Immature natural killer cell (primary cell): Measurements from ENCODE around the gene ARFRP1. TPM values are rescaled to one million over a fixed set of nuclear protein-coding genes. Genes with fewer than 3 reads are reported as not detected.
A peak's percentile ranks its signal among the peaks of the same experiment; 100 is the strongest.

Experiments
- DNase-seq, 3 donors: peaks; one replicate each; pipeline ENCODE4 v3.0.0; 2022; ENCODE audit warnings: mixed read lengths in 1 of 3
- H3K27ac Mint-ChIP-seq, 6 donors: one replicate each; pipeline ENCODE4 v1.8.0; 2020; ENCODE audit warnings: mixed read lengths in 6 of 6, mild to moderate bottlenecking in 5 of 6, inconsistent platforms in 4 of 6, moderate library complexity in 3 of 6
- H3K27me3 Mint-ChIP-seq, 3 donors: one replicate each; pipeline ENCODE4 v1.8.0; 2020 to 2021; ENCODE audit warnings: low read depth in 3 of 3, mild to moderate bottlenecking in 3 of 3, mixed read lengths in 3 of 3, moderate library complexity in 3 of 3, inconsistent platforms in 1 of 3
- H3K36me3 Mint-ChIP-seq, 3 donors: one replicate each; pipeline ENCODE4 v1.8.0; 2020; ENCODE audit warnings: mixed read lengths in 3 of 3, inconsistent platforms in 2 of 3, mild to moderate bottlenecking in 2 of 3
- H3K4me1 Mint-ChIP-seq, 2 donors: one replicate each; pipeline ENCODE4 v1.8.0; 2020; ENCODE audit warnings: inconsistent platforms in 2 of 2, mild to moderate bottlenecking in 2 of 2, mixed read lengths in 2 of 2, moderate library complexity in 1 of 2
- H3K4me3 Mint-ChIP-seq, 5 donors: one replicate each; pipeline ENCODE4 v1.8.0; 2020; ENCODE audit warnings: mild to moderate bottlenecking in 5 of 5, mixed read lengths in 5 of 5, inconsistent platforms in 3 of 5, moderate library complexity in 3 of 5
- H3K9me3 Mint-ChIP-seq, 6 donors: one replicate each; pipeline ENCODE4 v1.8.0; 2020; ENCODE audit warnings: mild to moderate bottlenecking in 6 of 6, mixed read lengths in 6 of 6, inconsistent platforms in 4 of 6, moderate library complexity in 3 of 6
- polyA plus RNA-seq, 3 donors: library from polyadenylated mRNA; unstranded; fragments of 300-500 nt; fragmentation: Illumina TruSeq; gene quantifications; one replicate each; pipeline ENCODE4 v1.2.3, GENCODE V29; 2021

ARFRP1 gene
- polyA plus RNA-seq, 3 donors from 2014 or later, result 43.0 to 72.7 (median 54.3) TPM

DNA sequence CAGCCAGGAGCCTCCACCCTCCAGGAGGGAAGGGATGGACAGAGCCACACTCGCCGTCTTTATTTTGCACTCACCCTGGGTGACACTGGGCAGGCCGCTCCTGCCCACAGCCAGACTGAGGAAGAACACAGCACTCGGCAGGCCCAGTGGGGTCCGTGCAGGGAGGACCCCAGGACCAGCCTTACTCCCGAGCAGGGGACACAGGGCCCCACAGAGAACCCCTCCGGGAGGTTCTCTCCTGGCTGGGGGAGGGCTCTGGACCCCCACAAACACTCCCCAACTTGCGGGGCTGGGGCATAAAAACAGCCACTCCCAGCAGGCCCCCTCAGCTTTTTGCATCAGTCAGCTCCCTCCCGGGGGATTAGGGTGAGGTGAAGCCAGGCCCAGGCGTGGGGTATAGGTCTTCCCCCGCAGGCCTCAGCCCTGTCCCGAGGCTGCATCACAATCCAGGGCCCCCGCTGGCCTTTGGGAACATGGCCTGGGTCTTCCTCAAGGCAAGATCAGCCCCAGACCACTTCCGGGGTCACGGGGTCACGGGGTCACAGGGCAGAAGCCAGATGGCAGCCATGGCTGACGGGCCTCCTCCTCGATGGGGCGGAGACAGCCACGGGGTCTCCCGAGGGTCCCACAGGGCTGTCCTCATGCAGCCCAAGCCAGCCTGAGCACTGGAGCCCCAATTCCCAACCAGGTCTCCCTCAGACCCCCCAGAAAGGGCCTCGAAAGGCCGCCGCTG, 8.1 kb downstream of the ARFRP1 start:
- no peaks in the 10 kb centered on the region for H3K9me3 Mint-ChIP-seq
- H3K4me1 Mint-ChIP-seq, result peaks cover under 1 to 10% of the 10 kb centered on the region in 2 donors
- no peak overlapping the region for H3K27ac Mint-ChIP-seq
- DNase-seq, result no peak
- peaks cover 7 to 14% (median 9%) of the 10 kb centered on the region in 3 donors for H3K27me3 Mint-ChIP-seq
- H3K36me3 Mint-ChIP-seq, result no peaks in the 10 kb centered on the region
- no peak overlapping the region for H3K4me3 Mint-ChIP-seq

DNA sequence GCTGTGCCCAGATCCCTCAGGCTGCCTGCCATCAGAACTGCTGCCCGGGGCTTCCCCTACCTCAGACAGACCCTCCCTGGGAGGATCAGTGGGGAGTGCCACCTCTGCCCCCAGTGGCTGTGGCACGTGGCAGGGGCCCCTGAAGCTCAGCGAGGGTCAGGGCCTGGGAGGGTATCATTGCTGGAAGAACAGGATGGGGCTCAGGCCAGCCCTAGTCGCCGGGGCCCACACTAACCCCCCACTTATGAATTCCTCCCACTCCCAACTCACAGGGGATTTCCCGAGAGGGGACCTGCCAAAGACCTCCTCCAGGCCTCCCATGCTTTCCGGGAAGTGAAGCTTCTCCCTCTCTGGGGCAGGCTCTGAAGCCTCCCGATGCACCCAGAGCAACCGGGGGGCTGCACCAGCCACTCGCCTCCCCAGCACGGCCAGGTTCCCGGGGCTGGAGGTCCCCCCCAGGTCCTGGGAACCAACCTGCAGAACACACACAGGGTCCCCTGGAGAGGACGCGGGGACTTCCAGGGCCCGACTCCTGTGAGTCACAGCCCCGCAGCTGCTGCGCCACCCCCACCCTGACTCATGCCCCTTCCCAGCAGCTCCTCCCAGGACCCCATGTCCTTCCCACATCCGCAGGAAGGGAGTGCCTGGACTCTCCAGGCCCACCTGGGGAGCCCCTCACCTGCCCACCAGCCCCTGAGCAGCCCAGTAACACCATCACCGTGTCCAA, 8.9 kb downstream of the ARFRP1 start:
- Mint-ChIP-seq H3K27me3 (peaks cover 13 to 21% (median 16%) of the 10 kb centered on the region in 3 donors), H3K4me3 (no peak overlapping the region)

DNA sequence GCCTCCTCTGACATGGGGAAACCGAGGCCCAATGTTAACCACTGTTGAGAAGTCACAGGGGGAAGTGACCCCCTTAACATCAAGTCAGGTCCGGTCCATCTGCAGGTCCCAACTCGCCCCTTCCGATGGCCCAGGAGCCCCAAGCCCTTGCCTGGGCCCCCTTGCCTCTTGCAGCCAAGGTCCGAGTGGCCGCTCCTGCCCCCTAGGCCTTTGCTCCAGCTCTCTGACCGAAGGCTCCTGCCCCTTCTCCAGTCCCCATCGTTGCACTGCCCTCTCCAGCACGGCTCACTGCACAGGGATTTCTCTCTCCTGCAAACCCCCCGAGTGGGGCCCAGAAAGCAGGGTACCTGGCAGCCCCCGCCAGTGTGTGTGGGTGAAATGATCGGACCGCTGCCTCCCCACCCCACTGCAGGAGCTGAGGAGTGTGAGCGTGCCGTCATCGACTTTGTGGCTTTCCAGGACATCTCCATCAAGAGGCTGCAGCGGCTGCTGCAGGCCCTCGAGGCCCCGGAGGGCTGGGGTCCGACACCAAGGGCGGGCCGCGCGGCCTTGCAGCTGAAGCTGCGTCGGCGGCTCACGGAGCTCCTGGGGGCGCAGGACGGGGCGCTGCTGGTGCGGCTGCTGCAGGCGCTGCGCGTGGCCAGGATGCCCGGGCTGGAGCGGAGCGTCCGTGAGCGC, 9.8 kb downstream of the ARFRP1 start:
- peaks cover 0 to 12% of the 10 kb centered on the region in 2 donors for H3K4me1 Mint-ChIP-seq
- no peak overlapping the region for H3K27ac Mint-ChIP-seq
- DNase-seq, result no peak
- H3K36me3 Mint-ChIP-seq, result no peaks in the 10 kb centered on the region
- H3K27me3 Mint-ChIP-seq, result peaks cover 21 to 27% (median 23%) of the 10 kb centered on the region in 3 donors
- peaks cover 0 to 4% (median 1%) of the 10 kb centered on the region in 6 donors for H3K9me3 Mint-ChIP-seq
- H3K4me3 Mint-ChIP-seq, result no peak overlapping the region

More for the DNA sequence above, 8.9 kb downstream of the ARFRP1 start:
- Mint-ChIP-seq H3K9me3 (peaks cover 0 to 2% (median 0%) of the 10 kb centered on the region in 6 donors), H3K36me3 (no peaks in the 10 kb centered on the region), H3K27ac (no peak overlapping the region), H3K4me1 (peaks cover 0 to 10% of the 10 kb centered on the region in 2 donors)
- DNase-seq, result no peak

DNA sequence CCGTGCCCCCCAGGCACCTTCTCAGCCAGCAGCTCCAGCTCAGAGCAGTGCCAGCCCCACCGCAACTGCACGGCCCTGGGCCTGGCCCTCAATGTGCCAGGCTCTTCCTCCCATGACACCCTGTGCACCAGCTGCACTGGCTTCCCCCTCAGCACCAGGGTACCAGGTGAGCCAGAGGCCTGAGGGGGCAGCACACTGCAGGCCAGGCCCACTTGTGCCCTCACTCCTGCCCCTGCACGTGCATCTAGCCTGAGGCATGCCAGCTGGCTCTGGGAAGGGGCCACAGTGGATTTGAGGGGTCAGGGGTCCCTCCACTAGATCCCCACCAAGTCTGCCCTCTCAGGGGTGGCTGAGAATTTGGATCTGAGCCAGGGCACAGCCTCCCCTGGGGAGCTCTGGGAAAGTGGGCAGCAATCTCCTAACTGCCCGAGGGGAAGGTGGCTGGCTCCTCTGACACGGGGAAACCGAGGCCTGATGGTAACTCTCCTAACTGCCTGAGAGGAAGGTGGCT, 10.4 kb downstream of the ARFRP1 start:
- Mint-ChIP-seq H3K9me3 (peaks cover 0 to 4% (median 1%) of the 10 kb centered on the region in 6 donors), H3K4me1 (peaks cover 0 to 12% of the 10 kb centered on the region in 2 donors), H3K36me3 (no peaks in the 10 kb centered on the region), H3K27ac (no peak overlapping the region), H3K4me3 (peak overlapping the region in 1 of 5 donors; percentile 29), H3K27me3 (peaks cover 26 to 33% (median 29%) of the 10 kb centered on the region in 3 donors)
- no peak for DNase-seq

DNA sequence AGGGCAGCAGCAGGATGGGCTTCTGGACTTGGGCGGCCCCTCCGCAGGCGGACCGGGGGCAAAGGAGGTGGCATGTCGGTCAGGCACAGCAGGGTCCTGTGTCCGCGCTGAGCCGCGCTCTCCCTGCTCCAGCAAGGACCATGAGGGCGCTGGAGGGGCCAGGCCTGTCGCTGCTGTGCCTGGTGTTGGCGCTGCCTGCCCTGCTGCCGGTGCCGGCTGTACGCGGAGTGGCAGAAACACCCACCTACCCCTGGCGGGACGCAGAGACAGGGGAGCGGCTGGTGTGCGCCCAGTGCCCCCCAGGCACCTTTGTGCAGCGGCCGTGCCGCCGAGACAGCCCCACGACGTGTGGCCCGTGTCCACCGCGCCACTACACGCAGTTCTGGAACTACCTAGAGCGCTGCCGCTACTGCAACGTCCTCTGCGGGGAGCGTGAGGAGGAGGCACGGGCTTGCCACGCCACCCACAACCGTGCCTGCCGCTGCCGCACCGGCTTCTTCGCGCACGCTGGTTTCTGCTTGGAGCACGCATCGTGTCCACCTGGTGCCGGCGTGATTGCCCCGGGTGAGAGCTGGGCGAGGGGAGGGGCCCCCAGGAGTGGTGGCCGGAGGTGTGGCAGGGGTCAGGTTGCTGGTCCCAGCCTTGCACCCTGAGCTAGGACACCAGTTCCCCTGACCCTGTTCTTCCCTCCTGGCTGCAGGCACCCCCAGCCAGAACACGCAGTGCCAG, 11.0 kb downstream of the ARFRP1 start, which contains the start of gene TNFRSF6B:
TSS of gene TNFRSF6B (plus strand) at position 25 of the 729 bp plus-strand sequence. CDS start at position 141, 116 bp downstream.
- Mint-ChIP-seq H3K27ac (peak within 1 kb of the TSS in 2 of 6 donors; percentile 20 to 65), H3K36me3 (no peaks in the 10 kb centered on the region), H3K27me3 (peaks cover 29 to 39% (median 33%) of the 10 kb centered on the region in 3 donors), H3K4me1 (peaks cover 0 to 8% of the 10 kb centered on the region in 2 donors), H3K9me3 (peaks cover 0 to 4% (median 1%) of the 10 kb centered on the region in 6 donors), H3K4me3 (peak within 1 kb of the TSS in 2 of 5 donors; percentile 15 to 29)
- peak in 1 of 3 donors; percentile 14 for DNase-seq

DNA sequence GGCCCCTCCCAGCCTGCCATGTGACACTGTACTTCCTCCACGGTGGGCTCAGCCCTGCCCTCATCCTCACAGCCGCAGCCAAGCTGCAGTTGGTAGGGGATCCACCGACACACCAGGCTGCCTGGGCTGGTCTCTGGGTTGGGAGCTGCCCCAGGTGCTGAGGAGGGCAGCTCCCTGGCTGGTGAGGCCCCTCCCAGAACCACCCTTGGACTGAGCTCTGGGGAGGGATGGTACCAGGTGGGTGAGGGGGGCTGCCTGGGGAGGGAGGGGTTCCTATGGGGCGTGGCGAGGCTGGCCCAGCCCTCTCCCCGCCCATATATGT, 11.5 kb downstream of the ARFRP1 start:
- Mint-ChIP-seq H3K4me1 (peaks cover 0 to 7% of the 10 kb centered on the region in 2 donors), H3K4me3 (peak overlapping the region in 1 of 5 donors; percentile 15), H3K36me3 (no peaks in the 10 kb centered on the region), H3K27me3 (peaks cover 29 to 44% (median 36%) of the 10 kb centered on the region in 3 donors), H3K9me3 (peaks cover 0 to 4% (median 1%) of the 10 kb centered on the region in 6 donors), H3K27ac (peak overlapping the region in 1 of 6 donors; percentile 65)
- peak in 1 of 3 donors; percentile 12 for DNase-seq

DNA sequence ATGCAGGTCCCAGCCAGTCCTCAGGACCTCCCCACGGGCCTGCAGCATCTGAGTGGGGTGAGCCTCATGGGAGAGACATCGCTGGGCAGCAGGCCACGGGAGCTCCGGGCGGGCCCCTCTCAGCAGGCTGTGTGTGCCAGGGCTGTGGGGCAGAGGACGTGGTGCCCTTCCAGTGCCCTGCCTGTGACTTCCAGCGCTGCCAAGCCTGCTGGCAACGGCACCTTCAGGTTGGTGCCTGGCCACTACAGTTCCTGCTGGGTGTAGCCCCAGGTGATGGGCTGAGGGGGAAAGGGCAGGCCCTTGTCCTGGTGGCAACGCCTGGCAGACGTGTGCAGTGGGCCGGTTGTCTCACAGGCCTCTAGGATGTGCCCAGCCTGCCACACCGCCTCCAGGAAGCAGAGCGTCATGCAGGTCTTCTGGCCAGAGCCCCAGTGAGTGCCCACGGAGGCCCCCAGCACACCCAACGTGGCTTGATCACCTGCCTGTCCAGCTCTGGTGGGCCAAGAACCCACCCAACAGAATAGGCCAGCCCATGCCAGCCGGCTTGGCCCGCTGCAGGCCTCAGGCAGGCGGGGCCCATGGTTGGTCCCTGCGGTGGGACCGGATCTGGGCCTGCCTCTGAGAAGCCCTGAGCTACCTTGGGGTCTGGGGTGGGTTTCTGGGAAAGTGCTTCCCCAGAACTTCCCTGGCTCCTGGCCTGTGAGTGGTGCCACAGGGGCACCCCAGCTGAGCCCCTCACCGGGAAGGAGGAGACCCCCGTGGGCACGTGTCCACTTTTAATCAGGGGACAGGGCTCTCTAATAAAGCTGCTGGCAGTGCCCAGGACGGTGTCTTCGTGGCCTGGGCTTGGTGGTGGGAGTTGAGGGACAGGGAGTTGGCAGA, 12.1 kb downstream of the ARFRP1 start:
- Mint-ChIP-seq H3K27ac (peak overlapping the region in 2 of 6 donors; percentile 20 to 65), H3K9me3 (peaks cover 0 to 4% (median 1%) of the 10 kb centered on the region in 6 donors), H3K4me1 (peaks cover 0 to 7% of the 10 kb centered on the region in 2 donors), H3K27me3 (peaks cover 29 to 45% (median 36%) of the 10 kb centered on the region in 3 donors), H3K4me3 (peak overlapping the region in 1 of 5 donors; percentile 15), H3K36me3 (no peaks in the 10 kb centered on the region)
- DNase-seq, result no peak

DNA sequence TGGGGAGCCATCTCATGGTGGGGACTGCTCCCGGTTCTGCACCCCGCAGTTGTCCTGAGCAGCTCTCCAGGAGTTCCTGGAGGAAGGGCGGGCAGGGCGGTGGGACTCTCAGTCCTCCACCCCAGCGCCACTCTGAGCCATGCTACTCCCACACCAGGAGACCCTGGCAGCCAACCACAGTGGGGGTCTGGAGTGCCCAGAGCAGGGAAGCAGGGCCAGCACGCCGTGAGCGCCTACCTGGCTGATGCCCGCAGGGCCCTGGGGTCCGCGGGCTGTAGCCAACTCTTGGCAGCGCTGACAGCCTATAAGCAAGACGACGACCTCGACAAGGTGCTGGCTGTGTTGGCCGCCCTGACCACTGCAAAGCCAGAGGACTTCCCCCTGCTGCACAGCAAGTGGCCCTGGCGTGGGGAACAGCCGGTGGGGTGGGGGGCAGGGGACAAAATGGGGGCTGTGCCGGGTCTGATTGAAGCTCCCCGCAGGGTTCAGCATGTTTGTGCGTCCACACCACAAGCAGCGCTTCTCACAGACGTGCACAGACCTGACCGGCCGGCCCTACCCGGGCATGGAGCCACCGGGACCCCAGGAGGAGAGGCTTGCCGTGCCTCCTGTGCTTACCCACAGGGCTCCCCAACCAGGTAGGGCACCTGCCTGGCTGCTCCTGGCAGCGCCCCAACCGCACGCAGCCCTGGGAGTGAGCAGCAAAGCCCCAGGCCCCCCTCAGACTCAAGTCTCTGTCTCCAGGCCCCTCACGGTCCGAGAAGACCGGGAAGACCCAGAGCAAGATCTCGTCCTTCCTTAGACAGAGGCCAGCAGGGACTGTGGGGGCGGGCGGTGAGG, 13.0 kb downstream of the ARFRP1 start:
- Mint-ChIP-seq H3K27ac (no peak overlapping the region), H3K4me1 (peaks cover 0 to 7% of the 10 kb centered on the region in 2 donors), H3K27me3 (peaks cover 26 to 45% (median 36%) of the 10 kb centered on the region in 3 donors), H3K4me3 (no peak overlapping the region), H3K36me3 (no peaks in the 10 kb centered on the region), H3K9me3 (peaks cover 0 to 4% (median 1%) of the 10 kb centered on the region in 6 donors)
- DNase-seq, result no peak

DNA sequence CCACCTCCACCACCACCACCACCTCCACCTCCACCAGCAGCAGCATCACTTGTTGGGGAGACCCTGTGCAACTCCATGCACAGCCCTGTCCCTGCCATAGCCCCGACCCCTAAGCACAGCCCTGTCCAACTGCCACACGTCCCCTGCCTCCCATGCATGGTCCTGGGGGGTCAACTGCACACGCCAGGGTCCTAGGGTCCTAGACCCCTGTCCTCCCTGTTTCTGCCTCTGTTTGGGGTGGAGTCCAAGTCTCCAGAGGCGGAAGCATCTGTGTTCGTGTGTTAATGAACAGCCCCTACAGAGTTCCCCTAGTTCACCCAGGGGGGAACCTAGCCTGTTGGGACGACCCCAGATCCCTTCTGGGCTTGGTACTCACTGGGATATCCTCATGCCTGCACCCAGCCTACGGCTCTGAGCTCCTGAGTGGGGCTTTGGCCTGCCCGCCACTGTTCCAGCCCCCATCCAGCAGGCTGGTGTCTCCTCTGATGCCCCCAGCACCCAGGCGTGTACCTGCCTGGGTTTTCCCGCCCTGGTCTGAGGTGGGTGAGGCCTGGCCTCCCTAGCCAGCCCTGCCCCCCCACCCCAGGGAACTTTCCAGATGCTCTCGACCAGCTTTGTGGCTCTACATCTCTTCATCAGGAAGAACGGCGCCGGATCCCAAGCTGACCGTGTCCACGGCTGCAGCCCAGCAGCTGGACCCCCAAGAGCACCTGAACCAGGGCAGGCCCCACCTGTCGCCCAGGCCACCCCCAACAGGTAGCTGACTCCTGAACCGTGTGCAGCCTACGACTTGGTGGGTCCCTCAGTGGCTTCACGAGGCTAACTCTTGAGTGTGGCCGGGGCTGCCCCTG, 13.8 kb downstream of the ARFRP1 start:
- Mint-ChIP-seq H3K4me1 (peaks cover 0 to 7% of the 10 kb centered on the region in 2 donors), H3K4me3 (peak overlapping the region; percentile 38 to 71 (median 55)), H3K27ac (peak overlapping the region in 5 of 6 donors; percentile 34 to 93 (median 90)), H3K27me3 (peaks cover 26 to 45% (median 36%) of the 10 kb centered on the region in 3 donors), H3K36me3 (no peaks in the 10 kb centered on the region), H3K9me3 (peaks cover 0 to 4% (median 1%) of the 10 kb centered on the region in 6 donors)
- no peak for DNase-seq

DNA sequence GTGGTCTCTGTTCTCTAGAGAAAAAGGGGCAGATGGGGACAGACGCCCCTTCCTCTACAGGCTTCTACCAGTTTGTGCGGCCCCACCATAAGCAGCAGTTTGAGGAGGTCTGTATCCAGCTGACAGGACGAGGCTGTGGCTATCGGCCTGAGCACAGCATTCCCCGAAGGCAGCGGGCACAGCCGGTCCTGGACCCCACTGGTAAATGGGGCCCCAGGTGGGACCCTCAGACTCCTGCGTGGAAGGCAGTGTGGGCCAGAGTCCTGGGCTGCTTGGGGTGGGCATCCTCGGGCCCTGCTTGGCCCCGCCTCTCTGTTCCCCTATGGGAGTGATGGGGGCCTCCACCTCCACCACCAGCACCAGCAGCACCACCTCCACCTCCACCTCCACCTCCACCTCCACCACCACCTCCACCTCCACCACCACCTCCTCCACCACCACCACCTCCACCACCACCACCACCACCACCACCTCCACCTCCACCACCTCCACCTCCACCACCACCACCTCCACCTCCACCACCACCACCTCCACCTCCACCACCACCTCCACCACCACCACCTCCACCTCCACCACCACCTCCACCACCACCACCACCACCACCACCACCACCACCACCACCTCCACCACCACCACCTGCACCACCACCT, 14.6 kb downstream of the ARFRP1 start:
- H3K27me3 Mint-ChIP-seq, result peaks cover 26 to 45% (median 36%) of the 10 kb centered on the region in 3 donors
- peaks cover 0 to 4% (median 1%) of the 10 kb centered on the region in 6 donors for H3K9me3 Mint-ChIP-seq
- DNase-seq, result no peak
- no peak overlapping the region for H3K4me3 Mint-ChIP-seq
- peak overlapping the region in 1 of 6 donors; percentile 90 for H3K27ac Mint-ChIP-seq
- H3K36me3 Mint-ChIP-seq, result no peaks in the 10 kb centered on the region
- H3K4me1 Mint-ChIP-seq, result peaks cover 0 to 7% of the 10 kb centered on the region in 2 donors
